ENCODE results near the gene RGS6. TPM values are rescaled to one million over a fixed set of nuclear protein-coding genes. Genes with fewer than 3 reads are reported as not detected.

The RGS6 gene
- total and polyA plus RNA-seq, 2 of the 4 experiments (the other 2 are of a cell fraction), result not detected

- H2BK5ac ChIP-seq (ENCODE audit: low read depth, low read length, poor library complexity, severe bottlenecking), result no peak overlapping the region
- in situ Hi-C loops (cut with MboI; ENCODE audit: low sequenced_read_pairs) (no loop called here), intact Hi-C loops (cut with micrococcal nuclease) (no loop called here), dilution Hi-C loops (cut with HindIII; ENCODE audit: low sequenced_read_pairs, unreplicated experiment) (no loop called here)
- DNase-seq, result peak; percentile 21
- no peak overlapping the region for H3K27ac ChIP-seq (ENCODE audit: insufficient read depth, low read length)
- TF ChIP-seq CTCF (conservative IDR thresholded peaks at IDR 0.05; ENCODE audit: low read depth, low read length) (peak; percentile 34; the same call in 1 of the 2 replicates), SMC3 (IDR thresholded peaks at IDR 0.05; ENCODE audit: low read depth, low read length) (peak; percentile 22; the same call in 1 of the 2 replicates), ELK1 (IDR thresholded peaks at IDR 0.05; ENCODE audit: borderline replicate concordance, low read depth, low read length) (no peak)
- H3K9ac ChIP-seq (ENCODE audit: low read depth, low read length), result no peak overlapping the region
- H4K5ac ChIP-seq (ENCODE audit: low read depth, low read length), result no peak overlapping the region
- no TSS peak for BruUV-seq (replicated peaks)
- no peak overlapping the region for H4K91ac ChIP-seq (ENCODE audit: insufficient read depth, low read depth, low read length)
- H3K14ac ChIP-seq (replicated peaks; ENCODE audit: low read depth, low read length), result no peak overlapping the region
- H3K4ac ChIP-seq (ENCODE audit: low read depth, low read length), result no peak overlapping the region
- no peak overlapping the region for H4K8ac ChIP-seq (ENCODE audit: low read depth in 2 of 2, low read length in 2 of 2)
- H3K23ac ChIP-seq (ENCODE audit: low read depth, low read length), result no peak overlapping the region
- WGBS, 2 experiments (ENCODE audit: extremely low coverage in 2 of 2, insufficient read length in 1 of 2), result 18% methylated on average over 3 of the region's 6 CpGs; no CpG with 5 or more reads in 1 of the 2 experiments
- no peak overlapping the region for H2BK15ac ChIP-seq (ENCODE audit: low read depth, low read length)
- no peaks in the 10 kb centered on the region for H3K27me3 ChIP-seq (ENCODE audit: control insufficient read depth, insufficient read depth, low read length)
- H2AK5ac ChIP-seq (ENCODE audit: low read depth, low read length), result no peak overlapping the region
- no peak overlapping the region for H2BK120ac ChIP-seq (ENCODE audit: low read depth, low read length)
- no peaks in the 10 kb centered on the region for H3K9me1 ChIP-seq (ENCODE audit: insufficient read depth, low read length)
- no peaks in the 10 kb centered on the region for H3K9me3 ChIP-seq (ENCODE audit: control insufficient read depth, insufficient read depth, low read length)
- no peak overlapping the region for H3K56ac ChIP-seq (ENCODE audit: extremely low read depth, insufficient read depth, low read length)
- H3K36me3 ChIP-seq (ENCODE audit: control insufficient read depth, insufficient read depth, low read length), result no peaks in the 10 kb centered on the region
- H3K18ac ChIP-seq (ENCODE audit: low read depth, low read length), result no peak overlapping the region
- ChIA-PET CTCF (interaction anchor here (1.5 kb wide), 1 partner anchor 396 kb away, joined by 3 read pairs; no protein-coding TSS in a partner anchor), POLR2A (ENCODE audit: unreplicated experiment) (no interaction called here)
- no peak overlapping the region for H2AK9ac ChIP-seq (replicated peaks; ENCODE audit: low read depth, low read length, poor library complexity)
- H3K4me1 ChIP-seq (ENCODE audit: control insufficient read depth, insufficient read depth, low read length), result no peaks in the 10 kb centered on the region
- no peaks in the 10 kb centered on the region for H4K20me1 ChIP-seq (ENCODE audit: insufficient read depth, low read length)
- H3K4me2 ChIP-seq (ENCODE audit: low read depth, low read length), result no peak overlapping the region
- ATAC-seq (ENCODE audit: low read depth), result no peak
- no peak overlapping the region for H3K4me3 ChIP-seq (ENCODE audit: insufficient read depth, low read depth, low read length)
- no peak overlapping the region for H2AFZ ChIP-seq (replicated peaks; ENCODE audit: low read length, poor library complexity)
- no peak overlapping the region for H2BK20ac ChIP-seq (ENCODE audit: low read depth, low read length)
- H3K79me1 ChIP-seq (ENCODE audit: low read depth in 1 of 2, low read length in 2 of 2), result no peaks in the 10 kb centered on the region
These were observed 91.8 kb downstream of the RGS6 start for GRCh38 chr14:72024043-72024407.
